Breast epithelium (tissue), 3 donors: ENCODE results near the gene LUC7L3.

Experiments
- POLR2A ChIP-seq: fragments of 450-650 bp; IDR thresholded peaks from one replicate; pipeline ENCODE4 v1.6.1; 2016; ENCODE audit warnings: antibody characterized with exemption, mild to moderate bottlenecking, moderate library complexity
- TF ChIP-seq, protein P1 (sequence below), 3 donors: fragments of 450-650 bp; IDR thresholded peaks; one replicate each; pipeline ENCODE4 v1.5.1; 2016 to 2017; ENCODE audit warnings: antibody characterized with exemption in 3 of 3, mild to moderate bottlenecking in 3 of 3, moderate library complexity in 3 of 3

DNA sequence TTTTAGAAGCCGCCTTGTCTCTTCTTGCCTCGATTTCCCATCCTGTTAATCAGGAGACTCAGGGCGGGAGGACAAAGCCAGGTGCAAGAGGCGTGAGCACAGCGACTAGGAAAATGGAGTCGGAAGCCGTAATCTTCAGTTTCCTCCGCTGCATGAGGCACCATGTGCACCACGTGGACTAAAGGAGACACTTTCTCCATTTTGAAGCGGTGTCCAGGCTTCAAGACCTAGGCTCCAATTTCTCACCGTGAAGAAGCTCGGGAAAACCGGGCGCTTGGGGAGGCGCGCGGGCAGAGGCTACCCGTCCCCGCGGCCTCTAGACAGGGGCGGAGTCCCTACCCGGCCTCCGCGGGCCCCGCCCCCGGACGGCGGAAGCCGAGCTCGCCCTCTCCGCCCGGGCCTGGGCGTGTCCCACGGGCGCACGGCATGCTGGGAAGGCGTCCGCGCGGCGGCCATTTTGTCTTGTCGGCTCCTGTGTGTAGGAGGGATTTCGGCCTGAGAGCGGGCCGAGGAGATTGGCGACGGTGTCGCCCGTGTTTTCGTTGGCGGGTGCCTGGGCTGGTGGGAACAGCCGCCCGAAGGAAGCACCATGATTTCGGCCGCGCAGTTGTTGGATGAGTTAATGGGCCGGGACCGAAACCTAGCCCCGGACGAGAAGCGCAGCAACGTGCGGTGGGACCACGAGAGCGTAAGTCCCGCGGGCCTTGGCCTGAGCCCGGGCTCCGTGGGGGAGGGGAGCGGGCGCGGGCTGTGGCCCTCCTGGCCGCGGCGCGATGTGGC, at the start of gene LUC7L3:
- TF ChIP-seq, protein P1, sequence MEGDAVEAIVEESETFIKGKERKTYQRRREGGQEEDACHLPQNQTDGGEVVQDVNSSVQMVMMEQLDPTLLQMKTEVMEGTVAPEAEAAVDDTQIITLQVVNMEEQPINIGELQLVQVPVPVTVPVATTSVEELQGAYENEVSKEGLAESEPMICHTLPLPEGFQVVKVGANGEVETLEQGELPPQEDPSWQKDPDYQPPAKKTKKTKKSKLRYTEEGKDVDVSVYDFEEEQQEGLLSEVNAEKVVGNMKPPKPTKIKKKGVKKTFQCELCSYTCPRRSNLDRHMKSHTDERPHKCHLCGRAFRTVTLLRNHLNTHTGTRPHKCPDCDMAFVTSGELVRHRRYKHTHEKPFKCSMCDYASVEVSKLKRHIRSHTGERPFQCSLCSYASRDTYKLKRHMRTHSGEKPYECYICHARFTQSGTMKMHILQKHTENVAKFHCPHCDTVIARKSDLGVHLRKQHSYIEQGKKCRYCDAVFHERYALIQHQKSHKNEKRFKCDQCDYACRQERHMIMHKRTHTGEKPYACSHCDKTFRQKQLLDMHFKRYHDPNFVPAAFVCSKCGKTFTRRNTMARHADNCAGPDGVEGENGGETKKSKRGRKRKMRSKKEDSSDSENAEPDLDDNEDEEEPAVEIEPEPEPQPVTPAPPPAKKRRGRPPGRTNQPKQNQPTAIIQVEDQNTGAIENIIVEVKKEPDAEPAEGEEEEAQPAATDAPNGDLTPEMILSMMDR (IDR thresholded peaks at IDR 0.05): no peak
- TF ChIP-seq POLR2A: peak; percentile 79
